ENCODE data around the gene TBC1D22A.

GRCh38 chr22:47146391-47146790 lies 383.9 kb downstream of the TBC1D22A start:
- TF ChIP-seq CTCF (IDR thresholded peaks at IDR 0.05; ENCODE audit: low read depth, low read length): no peak
- no peak for TF ChIP-seq EZH2phosphoT487 (IDR thresholded peaks at IDR 0.05; ENCODE audit: low read depth)

All from OCI-LY3 (cell line).